Stomach (tissue), 4 donors: ENCODE data around the gene OBSCN.

Experiments used
- CTCF ChIP-seq, 7 experiments: fragments of 450-650 bp in 4 of 7; fragments of 200-600 bp in 3 of 7; sonication (generic) in 3 of 7; IDR thresholded peaks; one replicate each; pipeline ENCODE4 v1.5.1; 2016 to 2019; ENCODE audit warnings: antibody characterized with exemption in 7 of 7, control low read depth in 2 of 7, mild to moderate bottlenecking in 1 of 7
- POLR2A ChIP-seq, 4 donors: fragments of 450-650 bp; IDR thresholded peaks; one replicate each; pipeline ENCODE4 v1.6.1; 2016; ENCODE audit warnings: antibody characterized with exemption in 4 of 4, control low read depth in 2 of 4, mild to moderate bottlenecking in 1 of 4, moderate library complexity in 1 of 4

- no peak for TF ChIP-seq POLR2A (IDR thresholded peaks at IDR 0.05)
- no peak for TF ChIP-seq CTCF (IDR thresholded peaks at IDR 0.05)
Observed at GRCh38 chr1:228210712-228211530, 3.1 kb downstream of the OBSCN start.
